OCI-LY7 (cell line): ENCODE results near the gene HDGF.

Experiments
- EZH2phosphoT487 ChIP-seq: fragments of 200-600 bp; sonication (generic); IDR thresholded peaks from 2 replicates; pipeline ENCODE4 v1.6.1; 2018; ENCODE audit warnings: low read depth, borderline replicate concordance, mild to moderate bottlenecking, mixed run types, antibody characterized with exemption, low read length, moderate library complexity, mixed read lengths
- TF ChIP-seq, protein P1 (sequence below): fragments of 200-600 bp; sonication (generic); conservative IDR thresholded peaks from 2 replicates; pipeline ENCODE4 v1.5.1; 2014; ENCODE audit warnings: mild to moderate bottlenecking, antibody characterized with exemption, low read length, moderate library complexity, mixed read lengths

DNA sequence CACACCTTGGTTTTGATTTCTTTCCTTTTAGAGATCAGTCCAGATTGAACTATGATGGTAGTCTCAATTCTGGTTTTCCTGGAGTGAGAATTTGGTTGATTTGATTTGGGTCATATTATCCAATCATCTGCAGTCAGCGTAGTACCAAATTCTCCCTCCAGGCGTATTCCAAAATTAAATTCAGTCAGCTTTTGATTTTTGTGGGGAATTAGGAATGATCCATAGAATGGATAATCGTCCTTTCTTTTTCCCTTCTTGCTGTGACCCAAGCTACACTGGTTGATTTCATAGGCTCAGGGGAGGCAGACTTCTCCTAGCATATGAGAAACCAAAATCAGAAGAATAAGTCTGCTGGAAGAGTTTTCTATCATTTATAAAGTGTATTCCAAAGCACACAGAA is 20.7 kb upstream of the HDGF start:
- TF ChIP-seq, protein P1, sequence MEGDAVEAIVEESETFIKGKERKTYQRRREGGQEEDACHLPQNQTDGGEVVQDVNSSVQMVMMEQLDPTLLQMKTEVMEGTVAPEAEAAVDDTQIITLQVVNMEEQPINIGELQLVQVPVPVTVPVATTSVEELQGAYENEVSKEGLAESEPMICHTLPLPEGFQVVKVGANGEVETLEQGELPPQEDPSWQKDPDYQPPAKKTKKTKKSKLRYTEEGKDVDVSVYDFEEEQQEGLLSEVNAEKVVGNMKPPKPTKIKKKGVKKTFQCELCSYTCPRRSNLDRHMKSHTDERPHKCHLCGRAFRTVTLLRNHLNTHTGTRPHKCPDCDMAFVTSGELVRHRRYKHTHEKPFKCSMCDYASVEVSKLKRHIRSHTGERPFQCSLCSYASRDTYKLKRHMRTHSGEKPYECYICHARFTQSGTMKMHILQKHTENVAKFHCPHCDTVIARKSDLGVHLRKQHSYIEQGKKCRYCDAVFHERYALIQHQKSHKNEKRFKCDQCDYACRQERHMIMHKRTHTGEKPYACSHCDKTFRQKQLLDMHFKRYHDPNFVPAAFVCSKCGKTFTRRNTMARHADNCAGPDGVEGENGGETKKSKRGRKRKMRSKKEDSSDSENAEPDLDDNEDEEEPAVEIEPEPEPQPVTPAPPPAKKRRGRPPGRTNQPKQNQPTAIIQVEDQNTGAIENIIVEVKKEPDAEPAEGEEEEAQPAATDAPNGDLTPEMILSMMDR, result no peak
- TF ChIP-seq EZH2phosphoT487, result no peak
